GM18511 (cell line): ENCODE data around the gene KATNBL1.

ENCODE experiments used
- ATAC-seq: cut with Tn5 transposase; IDR thresholded peaks from one replicate; pipeline ENCODE4 v1.9.1; 2021; ENCODE audit warnings: mild to moderate bottlenecking, moderate library complexity; ENCODE audit not compliant: unreplicated experiment

KATNBL1 gene

GRCh38 chr15:34119291-34119690, 90.6 kb downstream of the KATNBL1 start:
- ATAC-seq: no peak

- ATAC-seq: no peak
Observed at GRCh38 chr15:34116620-34117019, 93.3 kb downstream of the KATNBL1 start.

DNA sequence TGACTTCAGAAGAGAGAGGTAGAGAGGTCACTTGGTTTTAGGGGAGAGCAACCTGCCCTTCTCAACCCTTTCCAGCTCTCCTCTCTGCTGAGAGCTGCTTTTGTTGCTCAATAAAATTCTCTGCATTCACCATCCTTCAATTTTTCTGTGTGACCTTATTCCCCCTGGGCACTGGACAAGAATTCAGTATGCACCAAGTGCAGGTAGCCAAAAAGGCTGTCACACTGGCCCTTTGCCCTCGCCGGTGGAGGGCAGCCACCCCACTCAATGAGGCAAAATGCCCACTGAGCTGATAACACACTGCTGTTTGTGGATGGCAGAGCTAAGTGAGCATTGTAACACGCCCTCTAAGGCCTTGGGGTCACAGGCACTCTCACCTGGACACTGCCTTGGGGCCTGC, 95.2 kb downstream of the KATNBL1 start:
- ATAC-seq: no peak

- no peak for ATAC-seq
Observed at GRCh38 chr15:34114215-34114614, 95.7 kb downstream of the KATNBL1 start.

DNA sequence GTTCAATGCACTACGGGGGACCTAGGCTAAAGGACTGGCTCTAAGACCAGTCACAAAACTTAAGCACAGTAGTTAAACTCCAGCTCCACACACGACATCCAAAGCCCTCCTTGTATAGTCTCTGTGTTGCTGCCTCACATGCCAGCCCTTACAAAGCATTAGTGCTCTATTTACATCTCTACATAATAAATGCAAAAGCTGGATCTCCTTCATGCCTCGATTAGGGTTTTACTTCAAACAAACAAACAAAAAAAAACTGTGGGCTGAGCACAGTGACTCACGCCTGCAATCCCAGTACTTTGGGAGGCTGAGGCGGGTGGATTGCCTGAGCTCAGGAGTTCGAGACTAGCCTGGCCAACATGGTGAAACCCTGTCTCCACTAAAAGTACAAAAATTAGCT, 98.4 kb downstream of the KATNBL1 start:
- ATAC-seq: no peak

DNA sequence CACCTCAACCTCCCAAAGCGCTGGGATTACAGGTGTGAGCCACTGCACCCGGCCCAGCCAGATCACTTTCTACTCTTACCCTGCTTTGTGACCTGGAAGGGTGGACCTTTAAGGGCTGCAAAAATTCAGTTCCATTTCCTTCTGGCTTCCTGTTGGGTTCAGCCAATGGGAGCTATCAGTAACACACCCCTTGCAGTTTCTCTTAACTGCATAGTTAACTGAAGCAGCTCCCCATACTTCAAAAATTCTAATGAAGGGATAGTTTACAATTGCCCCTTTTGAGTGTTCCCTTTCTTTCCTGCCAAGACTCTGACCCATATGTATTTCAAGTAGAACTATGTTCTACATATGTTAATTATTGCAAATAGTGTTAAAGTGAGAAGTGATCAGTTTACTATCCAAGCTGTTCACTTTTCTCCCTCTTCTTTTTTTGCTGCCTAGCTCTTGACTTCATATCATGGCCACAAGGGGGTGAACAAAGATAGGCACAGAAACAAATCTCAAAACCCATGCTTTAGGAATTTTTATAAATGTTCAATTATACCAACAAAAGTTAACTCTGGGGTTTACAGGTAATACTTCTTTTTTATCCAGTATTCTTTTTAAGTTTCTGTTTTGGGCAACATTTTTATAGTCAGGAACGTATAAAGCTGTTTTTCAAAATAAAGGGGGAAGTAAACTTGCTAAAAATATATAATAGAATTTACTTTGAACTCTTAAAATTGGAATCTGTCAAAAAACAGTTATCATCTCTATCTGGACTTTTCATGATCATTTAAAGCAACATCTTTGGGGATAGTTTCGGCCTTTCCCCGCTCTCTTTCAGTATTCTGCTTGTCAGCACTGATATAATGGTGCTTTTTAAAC, 99.9 kb downstream of the KATNBL1 start:
- no peak for ATAC-seq

DNA sequence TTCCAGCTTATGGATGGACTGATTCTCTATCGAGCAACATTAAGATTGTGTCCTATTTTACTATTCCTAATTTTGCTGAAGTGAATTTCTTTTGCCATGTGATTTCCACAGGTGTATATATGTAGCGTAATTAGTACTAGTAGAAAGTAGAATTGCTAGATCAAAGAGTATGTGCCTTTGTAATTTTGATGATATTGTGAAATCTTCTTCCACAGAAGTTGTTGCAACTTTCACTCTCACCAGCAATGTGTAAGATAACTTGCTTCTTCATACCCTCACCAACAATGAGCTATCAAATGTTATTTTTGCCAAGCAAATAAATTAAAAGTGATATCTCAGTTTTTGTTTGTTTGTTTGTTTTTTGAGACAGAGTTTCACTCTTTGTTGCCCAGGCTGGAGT, 102.6 kb downstream of the KATNBL1 start:
- no peak for ATAC-seq

GRCh38 chr15:34106423-34106822, 103.5 kb downstream of the KATNBL1 start:
- no peak for ATAC-seq

DNA sequence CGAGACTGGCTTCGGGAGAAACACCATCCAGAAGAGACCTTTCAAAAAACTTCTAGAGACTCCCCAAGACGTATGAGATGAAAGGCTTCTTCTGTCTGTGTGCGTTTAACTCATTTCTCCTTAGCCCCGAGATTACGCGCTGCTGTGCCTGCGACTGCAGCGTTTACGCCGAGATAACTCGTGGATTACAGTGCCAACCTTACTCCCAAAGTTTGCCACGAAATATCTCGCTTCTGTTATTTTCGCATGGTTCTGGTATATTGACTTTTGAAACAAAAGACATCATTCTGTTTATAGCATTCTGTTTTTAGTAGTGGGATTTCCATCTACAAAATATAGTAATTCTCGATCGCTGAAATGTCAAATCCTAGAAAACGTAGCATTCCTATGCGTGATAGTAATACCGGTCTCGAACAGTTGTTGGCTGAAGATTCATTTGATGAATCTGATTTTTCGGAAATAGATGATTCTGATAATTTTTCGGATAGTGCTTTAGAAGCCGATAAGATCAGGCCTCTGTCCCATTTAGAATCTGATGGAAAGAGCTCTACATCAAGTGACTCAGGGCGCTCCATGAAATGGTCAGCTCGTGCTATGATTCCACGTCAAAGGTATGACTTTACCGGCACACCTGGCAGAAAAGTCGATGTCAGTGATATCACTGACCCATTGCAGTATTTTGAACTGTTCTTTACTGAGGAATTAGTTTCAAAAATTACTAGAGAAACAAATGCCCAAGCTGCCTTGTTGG, 107.5 kb downstream of the KATNBL1 start:
- ATAC-seq: peak; percentile 24

- peak; percentile 98 for ATAC-seq
Observed at GRCh38 chr15:34101366-34102174, 108.3 kb downstream of the KATNBL1 start, which contains the start of the genes EMC7 and PGBD4. EMC7 (minus strand) TSS chr15:34101862; CDS start chr15:34101839, 23 bp downstream. PGBD4 (plus strand) TSS chr15:34102083; CDS start chr15:34102532, 449 bp downstream.

DNA sequence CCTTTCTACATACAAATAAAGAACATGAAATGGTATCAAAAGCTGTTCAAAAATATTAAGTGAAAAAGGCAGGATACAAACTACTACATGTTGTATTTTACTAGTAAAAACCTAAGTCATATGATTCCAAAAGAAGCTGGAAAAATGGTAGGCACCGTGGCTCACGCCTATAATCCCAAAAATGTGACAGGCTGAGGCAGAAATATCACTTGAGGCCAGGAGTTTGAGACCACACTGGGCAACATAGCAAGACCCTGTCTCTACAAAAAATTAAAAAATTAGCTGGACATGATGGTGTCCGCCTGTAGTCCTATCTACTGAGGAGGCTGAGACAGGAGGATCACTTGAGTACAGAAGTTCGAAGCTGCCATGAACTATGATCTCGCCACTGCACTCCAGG, 110.0 kb downstream of the KATNBL1 start:
- no peak for ATAC-seq
